Cerebellar nuclear complex (tissue), 1 donor: ENCODE measurements around the gene GREB1L.

Experiments
- DNase-seq, 2 experiments: peaks; one replicate each; lab custom pipeline; 2025; lab: John Stamatoyannopoulos, UW

GREB1L gene

GRCh38 chr18:21486905-21487437 lies 244.9 kb downstream of the GREB1L start:
- DNase-seq: no peak

- DNase-seq: no peak
Observed at GRCh38 chr18:21489119-21489750, 247.2 kb downstream of the GREB1L start.

- no peak for DNase-seq
Observed at GRCh38 chr18:21489919-21490495, 248.0 kb downstream of the GREB1L start.

GRCh38 chr18:21490748-21491147 lies 248.7 kb downstream of the GREB1L start:
- DNase-seq: no peak

GRCh38 chr18:21496277-21496835 lies 254.3 kb downstream of the GREB1L start:
- DNase-seq: no peak

- no peak for DNase-seq
Observed at GRCh38 chr18:21499997-21500396, 258.0 kb downstream of the GREB1L start.

- no peak for DNase-seq
Observed at GRCh38 chr18:21502661-21503060, 260.6 kb downstream of the GREB1L start.

GRCh38 chr18:21507913-21508701 lies 266.1 kb downstream of the GREB1L start:
- DNase-seq: no peak

- no peak for DNase-seq
Observed at GRCh38 chr18:21509062-21509461, 267.0 kb downstream of the GREB1L start.

GRCh38 chr18:21513292-21513691 lies 271.3 kb downstream of the GREB1L start:
- DNase-seq: no peak

GRCh38 chr18:21513741-21514140 lies 271.7 kb downstream of the GREB1L start:
- no peak for DNase-seq

- DNase-seq: no peak
Observed at GRCh38 chr18:21522530-21522929, 280.5 kb downstream of the GREB1L start.

GRCh38 chr18:21525916-21526315 lies 283.9 kb downstream of the GREB1L start:
- DNase-seq: no peak

- DNase-seq: no peak
Observed at GRCh38 chr18:21526463-21526862, 284.4 kb downstream of the GREB1L start.

GRCh38 chr18:21534327-21534726 lies 292.3 kb downstream of the GREB1L start:
- no peak for DNase-seq

- no peak for DNase-seq
Observed at GRCh38 chr18:21538230-21538629, 296.2 kb downstream of the GREB1L start.

GRCh38 chr18:21546423-21546822 lies 304.4 kb downstream of the GREB1L start:
- no peak for DNase-seq

- DNase-seq: no peak
Observed at GRCh38 chr18:21548647-21549046, 306.6 kb downstream of the GREB1L start.

- no peak for DNase-seq
Observed at GRCh38 chr18:21550510-21550970, 308.5 kb downstream of the GREB1L start.

GRCh38 chr18:21557607-21558253 lies 315.7 kb downstream of the GREB1L start:
- no peak for DNase-seq

GRCh38 chr18:21559195-21559594 lies 317.2 kb downstream of the GREB1L start:
- DNase-seq: no peak

GRCh38 chr18:21571772-21572171 lies 329.7 kb downstream of the GREB1L start:
- no peak for DNase-seq
